ENCODE measurements around the gene UBE2H. TPM values are rescaled to one million over a fixed set of nuclear protein-coding genes. Genes with fewer than 3 reads are reported as not detected.

UBE2H gene
- total RNA-seq, 1 experiment from 2014 or later: 58.0 TPM

- Histone ChIP-seq H3K9me3 (ENCODE audit: control insufficient read depth, insufficient read depth, low read depth, low read length) (no peaks in the 10 kb centered on the region), H3K4me3 (ENCODE audit: low read depth in 2 of 2, low read length in 2 of 2) (no peak overlapping the region), H3K27me3 (ENCODE audit: control insufficient read depth, insufficient read depth, low read length) (no peaks in the 10 kb centered on the region), H3K4me1 (ENCODE audit: control insufficient read depth, insufficient read depth, low read length) (peaks cover 9% of the 10 kb centered on the region; the same call in 1 of the 2 replicates), H3K27ac (ENCODE audit: low read length) (no peak overlapping the region), H3K36me3 (ENCODE audit: control insufficient read depth, insufficient read depth, low read length) (no peaks in the 10 kb centered on the region)
- ChIA-PET POLR2A (no interaction called here), CTCF (no interaction called here)
- BruUV-seq (replicated peaks): no TSS peak
- intact Hi-C loops (cut with micrococcal nuclease; ENCODE audit: unreplicated experiment) (no loop called here), in situ Hi-C loops (cut with HindIII; ENCODE audit: low pct_unique_long_range_greater_than_20kb, low sequenced_read_pairs) (no loop called here)
- DNase-seq (ENCODE audit: low read depth, low spot score) (no peak), ATAC-seq (no peak)
- TF ChIP-seq TCF7L2 (IDR thresholded peaks at IDR 0.05; ENCODE audit: low read depth, low read length) (no peak), CTCF (IDR thresholded peaks at IDR 0.05) (no peak), REST (IDR thresholded peaks at IDR 0.05; ENCODE audit: insufficient read depth in 1 of 2, low read depth in 2 of 2, low read length in 1 of 2) (no peak), POLR2AphosphoS5 (IDR thresholded peaks at IDR 0.05; ENCODE audit: low read depth, low read length) (no peak), SIN3A (IDR thresholded peaks at IDR 0.05; ENCODE audit: borderline replicate concordance, insufficient read depth, low read depth, low read length) (no peak)
These were observed 169.8 kb downstream of the UBE2H start for GRCh38 chr7:129782818-129783583.

- BruUV-seq (replicated peaks): no TSS peak
- ChIA-PET POLR2A (no interaction called here), CTCF (no interaction called here)
- no peak for ATAC-seq
- Histone ChIP-seq H3K4me3 (ENCODE audit: low read depth in 2 of 2, low read length in 2 of 2) (no peak overlapping the region), H3K27ac (ENCODE audit: low read length) (no peak overlapping the region), H3K27me3 (ENCODE audit: control insufficient read depth, insufficient read depth, low read length) (no peaks in the 10 kb centered on the region), H3K9me3 (ENCODE audit: control insufficient read depth, insufficient read depth, low read depth, low read length) (no peaks in the 10 kb centered on the region), H3K36me3 (ENCODE audit: control insufficient read depth, insufficient read depth, low read length) (no peaks in the 10 kb centered on the region), H3K4me1 (ENCODE audit: control insufficient read depth, insufficient read depth, low read length) (peaks cover 9% of the 10 kb centered on the region; the same call in 1 of the 2 replicates)
- intact Hi-C loops (cut with micrococcal nuclease; ENCODE audit: unreplicated experiment) (no loop called here), in situ Hi-C loops (cut with HindIII; ENCODE audit: low pct_unique_long_range_greater_than_20kb, low sequenced_read_pairs) (no loop called here)
- no peak for DNase-seq (ENCODE audit: low read depth, low spot score)
- TF ChIP-seq REST (IDR thresholded peaks at IDR 0.05; ENCODE audit: insufficient read depth in 1 of 2, low read depth in 2 of 2, low read length in 1 of 2) (no peak), SIN3A (IDR thresholded peaks at IDR 0.05; ENCODE audit: borderline replicate concordance, insufficient read depth, low read depth, low read length) (no peak), TCF7L2 (IDR thresholded peaks at IDR 0.05; ENCODE audit: low read depth, low read length) (no peak), POLR2AphosphoS5 (IDR thresholded peaks at IDR 0.05; ENCODE audit: low read depth, low read length) (no peak), CTCF (IDR thresholded peaks at IDR 0.05) (no peak)
These were observed 170.6 kb downstream of the UBE2H start for GRCh38 chr7:129781928-129782817.

Data from Panc1 (cell line).